H1 (cell line): ENCODE results near the gene TGFA. TPM values are rescaled to one million over a fixed set of nuclear protein-coding genes. Genes with fewer than 3 reads are reported as not detected.

Experiments used
- CTCF ChIA-PET: fragments of 300-600 bp; sonication (Branson Sonifier 250); formaldehyde crosslinking; loops from one replicate; lab custom pipeline; 2021; ENCODE audit not compliant: partially characterized antibody; lab: Charles Lee
- POLR2A ChIA-PET: fragments of 300-600 bp; sonication (Branson Sonifier 250); formaldehyde crosslinking; loops from one replicate; lab custom pipeline; 2021; ENCODE audit warnings: inconsistent platforms; ENCODE audit not compliant: partially characterized antibody; lab: Charles Lee
- DNase-seq, 2 experiments: peaks; one replicate each; pipeline versions ENCODE4 v3.0.0 to v3.0.0-alpha.2; 2010 to 2022; ENCODE audit warnings: low spot score in 2 of 2, low read depth in 1 of 2, mixed read lengths in 1 of 2
- FAIRE-seq: peaks from 2 replicates; lab custom pipeline; 2011; peaks lifted over from hg19 to GRCh38; lab: Jason Lieb, UNC
- H2AFZ ChIP-seq: 2 replicates; pipeline ENCODE4 v1.8.1; 2012; ENCODE audit warnings: low read length, inconsistent platforms
- H2AK5ac ChIP-seq: 2 replicates; pipeline ENCODE4 v1.6.1; 2013; ENCODE audit warnings: low read depth, low read length
- H2BK120ac ChIP-seq: replicated peaks from 2 replicates; pipeline ENCODE3; 2013; ENCODE audit warnings: low read depth, low read length, inconsistent platforms
- H2BK12ac ChIP-seq: 2 replicates; pipeline ENCODE4 v1.6.1; 2013; ENCODE audit warnings: low read depth, low read length
- H2BK15ac ChIP-seq: 2 replicates; pipeline ENCODE4 v1.6.1; 2013; ENCODE audit warnings: low read length
- H2BK20ac ChIP-seq: 2 replicates; pipeline ENCODE4 v1.6.1; 2013; ENCODE audit warnings: low read length
- H2BK5ac ChIP-seq: 2 replicates; pipeline ENCODE4 v1.6.1; 2013; ENCODE audit warnings: low read depth, low read length
- H3K14ac ChIP-seq: 2 replicates; pipeline ENCODE4 v1.6.1; 2013; ENCODE audit warnings: inconsistent platforms; ENCODE audit not compliant: insufficient read length
- H3K18ac ChIP-seq: 2 replicates; pipeline ENCODE4 v1.6.1; 2013; ENCODE audit warnings: low read length; ENCODE audit errors: extremely low read depth
- H3K23ac ChIP-seq: 2 replicates; pipeline ENCODE4 v1.6.1; 2013; ENCODE audit warnings: inconsistent platforms; ENCODE audit not compliant: insufficient read length
- H3K23me2 ChIP-seq: 2 replicates; pipeline ENCODE4 v1.6.1; 2013; ENCODE audit warnings: low read depth, low read length
- H3K27ac ChIP-seq: 2 replicates; pipeline ENCODE4 v1.6.1; 2011; ENCODE audit warnings: low read depth, low read length, inconsistent platforms
- H3K27me3 ChIP-seq, 4 experiments: replicated peaks in 1 of 4; 1 replicate in 1 of 4; 2 replicates in 3 of 4; pipeline versions ENCODE4 v1.6.1 to v1.8.1; 2011 to 2013; ENCODE audit warnings: low read length in 3 of 4, mild to moderate bottlenecking in 3 of 4, inconsistent platforms in 2 of 4, mixed read lengths in 2 of 4, moderate library complexity in 1 of 4; ENCODE audit not compliant: control insufficient read depth in 3 of 4, insufficient read depth in 3 of 4; ENCODE audit errors: extremely low read depth in 1 of 4
- H3K36me3 ChIP-seq, 4 experiments: 2 replicates each; pipeline versions ENCODE4 v1.6.1 to v1.8.1; 2011 to 2013; ENCODE audit warnings: mild to moderate bottlenecking in 4 of 4, low read length in 3 of 4, moderate library complexity in 2 of 4, control low read depth in 1 of 4, inconsistent platforms in 1 of 4; ENCODE audit not compliant: insufficient read depth in 4 of 4, control insufficient read depth in 2 of 4
- H3K4ac ChIP-seq: replicated peaks from 2 replicates; pipeline ENCODE3; 2013; ENCODE audit warnings: low read length, low read depth, mixed read lengths, inconsistent platforms; ENCODE audit not compliant: insufficient read length
- H3K4me1 ChIP-seq, 4 experiments: replicated peaks in 1 of 4; 1 replicate in 1 of 4; 2 replicates in 3 of 4; pipeline versions ENCODE4 v1.6.1 to v1.8.1; 2011 to 2013; ENCODE audit warnings: low read length in 3 of 4, inconsistent platforms in 2 of 4, mixed read lengths in 1 of 4; ENCODE audit not compliant: insufficient read depth in 4 of 4, control insufficient read depth in 3 of 4
- H3K4me2 ChIP-seq, 2 experiments: 2 replicates each; pipeline versions ENCODE4 v1.6.1 to v1.8.1; 2011 to 2013; ENCODE audit warnings: low read depth in 2 of 2, low read length in 2 of 2, control low read depth in 1 of 2, inconsistent platforms in 1 of 2, mild to moderate bottlenecking in 1 of 2; ENCODE audit not compliant: insufficient read depth in 1 of 2
- H3K4me3 ChIP-seq, 4 experiments: fragments of 200-600, 300-600 bp in 1 of 4; sonication (generic), shearing (Covaris generic), sonication (Bioruptor Twin) in 1 of 4; 2 replicates each; pipeline versions ENCODE4 v1.5.1 to v1.8.1; 2011 to 2016; ENCODE audit warnings: low read length in 4 of 4, low read depth in 3 of 4, control low read depth in 2 of 4, inconsistent platforms in 2 of 4, mild to moderate bottlenecking in 2 of 4, mixed read lengths in 1 of 4, moderate library complexity in 1 of 4; ENCODE audit not compliant: insufficient read depth in 2 of 4; ENCODE audit errors: extremely low read depth in 1 of 4
- H3K56ac ChIP-seq: replicated peaks from 2 replicates; pipeline ENCODE3; 2013; ENCODE audit warnings: low read depth, mild to moderate bottlenecking, mixed read lengths, low read length, inconsistent platforms; ENCODE audit not compliant: insufficient read length
- H3K79me1 ChIP-seq: 2 replicates; pipeline ENCODE4 v1.6.1; 2013; ENCODE audit warnings: low read depth, low read length, control low read depth
- H3K79me2 ChIP-seq, 2 experiments: 2 replicates each; pipeline versions ENCODE4 v1.6.1 to v1.8.1; 2012 to 2013; ENCODE audit warnings: low read length in 2 of 2, mild to moderate bottlenecking in 2 of 2, inconsistent platforms in 1 of 2; ENCODE audit not compliant: insufficient read depth in 2 of 2, control insufficient read depth in 1 of 2
- H3K9ac ChIP-seq, 4 experiments: replicated peaks in 1 of 4; 1 replicate in 1 of 4; 2 replicates in 3 of 4; pipeline versions ENCODE4 v1.6.1 to v1.8.1; 2011 to 2013; ENCODE audit warnings: low read depth in 3 of 4, low read length in 3 of 4, control low read depth in 2 of 4, mild to moderate bottlenecking in 2 of 4, moderate library complexity in 2 of 4, inconsistent platforms in 1 of 4; ENCODE audit errors: extremely low read depth in 1 of 4
- H3K9me3 ChIP-seq, 2 experiments: 2 replicates each; pipeline versions ENCODE4 v1.6.1 to v1.8.1; 2012 to 2013; ENCODE audit warnings: mild to moderate bottlenecking in 2 of 2, moderate library complexity in 2 of 2, control low read depth in 1 of 2, inconsistent platforms in 1 of 2, low read depth in 1 of 2, low read length in 1 of 2, mixed read lengths in 1 of 2; ENCODE audit not compliant: insufficient read depth in 2 of 2
- H4K20me1 ChIP-seq, 2 experiments: replicated peaks in 1 of 2; 2 replicates each; pipeline versions ENCODE3 to v1.8.1; 2011 to 2013; ENCODE audit warnings: inconsistent platforms in 2 of 2, low read length in 2 of 2, mild to moderate bottlenecking in 1 of 2; ENCODE audit not compliant: insufficient read depth in 2 of 2, control insufficient read depth in 1 of 2
- H4K5ac ChIP-seq: 2 replicates; pipeline ENCODE4 v1.6.1; 2013; ENCODE audit warnings: low read length, low read depth, mixed read lengths, inconsistent platforms; ENCODE audit not compliant: insufficient read length
- H4K8ac ChIP-seq: 2 replicates; pipeline ENCODE4 v1.8.0; 2013; ENCODE audit warnings: mild to moderate bottlenecking, moderate library complexity, low read length, inconsistent platforms; ENCODE audit not compliant: insufficient read depth; ENCODE audit errors: extremely low read depth
- H4K91ac ChIP-seq: replicated peaks from 2 replicates; pipeline ENCODE3; 2013; ENCODE audit warnings: low read length, mixed read lengths, inconsistent platforms; ENCODE audit not compliant: insufficient read length
- BACH1 ChIP-seq: IDR thresholded peaks from 2 replicates; pipeline ENCODE4 v1.6.1; 2012; ENCODE audit warnings: low read length, improper control_type of control experiment
- CBX5 ChIP-seq: fragments of 300-800, 300-1000 bp; sonication (generic); IDR thresholded peaks from 2 replicates; pipeline ENCODE4 v1.7.1; 2016; ENCODE audit warnings: antibody characterized with exemption, low read length, low read depth
- CHD1 ChIP-seq: IDR thresholded peaks from 2 replicates; pipeline ENCODE4 v1.6.1; 2012; ENCODE audit warnings: low read depth, low read length, improper control_type of control experiment
- RFX5 ChIP-seq: IDR thresholded peaks from 2 replicates; pipeline ENCODE4 v1.6.1; 2011; ENCODE audit warnings: low read depth, low read length, improper control_type of control experiment, borderline replicate concordance
- SP1 ChIP-seq: IDR thresholded peaks from 2 replicates; pipeline ENCODE4 v1.6.1; 2011; ENCODE audit warnings: low read depth, low read length
- WGBS, 2 experiments: shearing (Covaris generic) in 1 of 2; methylation state at CpG; one replicate each; pipeline versions ENCODE4 v1.1.6 to v1.1.7; 2013 to 2015; ENCODE audit warnings: low lambda C conversion rate in 2 of 2, mixed read lengths in 2 of 2, inconsistent platforms in 1 of 2, low coverage in 1 of 2, missing lambda C conversion rate in 1 of 2; ENCODE audit not compliant: insufficient replicate concordance in 2 of 2, insufficient coverage in 1 of 2, insufficient read length in 1 of 2; ENCODE audit errors: extremely low coverage in 1 of 2, missing lambda C conversion rate in 1 of 2; 5-methylcytosine and 5-hydroxymethylcytosine counted together
- polyA plus RNA-seq, 7 experiments: library from polyadenylated mRNA; depleted of rRNA in 3 of 7; stranded (reverse) in 5 of 7; unstranded in 2 of 7; fragments of >200 nt in 5 of 7; fragments of 200-250 nt in 2 of 7; gene quantifications; 1 replicate in 5 of 7; 2 replicates in 1 of 7; 4 replicates in 1 of 7; pipeline versions ENCODE4 v1.2.1 to v1.2.3, GENCODE V29; 2011 to 2013; ENCODE audit warnings: missing spikeins in 2 of 7, mixed read lengths in 2 of 7
- total RNA-seq: library from RNA; stranded (reverse); fragmentation: NEBNext Ultra II Directional; extraction: Animal tissue kit (Norgen Biotek cat#: 25700); gene quantifications from 2 replicates; pipeline ENCODE4 v1.2.1, GENCODE V29; 2021

TGFA gene
- total and polyA plus RNA-seq, 2 of the 8 experiments (the other 6 are each of a cell fraction or from before 2014, with no cell fraction given) = 1.8 to 3.7 TPM

GRCh38 chr2:70526126-70526525, 27.5 kb downstream of the TGFA start:
- Histone ChIP-seq H2BK120ac (no peak overlapping the region), H3K4me3 (no peak overlapping the region), H2AFZ (no peak overlapping the region), H3K79me2 (no peaks in the 10 kb centered on the region), H3K4me1 (peaks cover 0 to 14% (median 7%) of the 10 kb centered on the region in 4 experiments; a peak in 6 of 7 replicates), H2BK15ac (no peak overlapping the region), H3K14ac (no peak overlapping the region), H3K27ac (no peak overlapping the region), H3K4me2 (no peak overlapping the region), H2AK5ac (no peak overlapping the region), H4K20me1 (no peaks in the 10 kb centered on the region), H3K9ac (no peak overlapping the region), H4K5ac (no peak overlapping the region), H4K91ac (no peak overlapping the region), H2BK12ac (no peak overlapping the region), H3K23me2 (no peaks in the 10 kb centered on the region), H3K56ac (no peak overlapping the region), H2BK5ac (no peak overlapping the region), H3K27me3 (no peaks in the 10 kb centered on the region), H2BK20ac (no peak overlapping the region), H3K79me1 (no peaks in the 10 kb centered on the region), H3K4ac (no peak overlapping the region), H3K9me3 (no peaks in the 10 kb centered on the region), H4K8ac (no peak overlapping the region), H3K23ac (no peak overlapping the region), H3K18ac (no peak overlapping the region), H3K36me3 (no peaks in the 10 kb centered on the region)
- no peak for DNase-seq
- POLR2A ChIA-PET = no interaction called here
- no peak for FAIRE-seq
- WGBS, 2 experiments = 75% methylated on average over 3 of the region's 3 CpGs; no CpG with 5 or more reads in 1 of the 2 experiments
- CTCF ChIA-PET = interaction anchor here (0.9 to 1.0 kb wide), 2 partner anchors 17 to 22 kb away, joined by 3 read pairs; no protein-coding TSS in a partner anchor
- TF ChIP-seq RFX5 = no peak
- no peak for TF ChIP-seq BACH1
- no peak for TF ChIP-seq CBX5
- no peak for TF ChIP-seq SP1
- TF ChIP-seq CHD1 = no peak
